HG03066 (cell line): ENCODE measurements around the gene HEMGN.
"Not testable (repeated sequence)": the region's sequence is repeated elsewhere in the genome, so short reads cannot be mapped to it uniquely, and the experiment has no call there.

Source experiments
- ATAC-seq: cut with Tn5 transposase; IDR thresholded peaks from one replicate; pipeline ENCODE4 v1.9.1; 2021; ENCODE audit warnings: low read depth; ENCODE audit not compliant: unreplicated experiment

The HEMGN gene

DNA sequence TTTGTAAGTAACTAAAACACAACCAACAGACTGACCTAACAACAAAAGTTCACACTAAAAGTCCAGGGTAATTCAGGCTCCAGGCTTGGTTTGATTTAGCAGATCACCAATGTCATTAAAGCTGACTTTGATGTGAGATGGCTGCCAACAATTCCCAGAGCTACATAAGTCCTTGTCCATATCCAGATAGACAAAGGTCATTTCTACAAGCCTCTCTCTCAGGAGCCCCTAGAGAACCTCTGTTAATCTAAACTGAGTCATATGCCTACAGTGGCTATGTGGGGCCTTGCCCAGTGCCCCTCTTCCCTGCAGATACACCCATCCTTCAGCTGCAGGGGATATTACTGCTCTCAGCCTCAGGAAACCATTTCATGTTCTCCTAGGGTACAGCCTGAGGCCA is 26.9 kb upstream of the HEMGN start:
- no peak for ATAC-seq

DNA sequence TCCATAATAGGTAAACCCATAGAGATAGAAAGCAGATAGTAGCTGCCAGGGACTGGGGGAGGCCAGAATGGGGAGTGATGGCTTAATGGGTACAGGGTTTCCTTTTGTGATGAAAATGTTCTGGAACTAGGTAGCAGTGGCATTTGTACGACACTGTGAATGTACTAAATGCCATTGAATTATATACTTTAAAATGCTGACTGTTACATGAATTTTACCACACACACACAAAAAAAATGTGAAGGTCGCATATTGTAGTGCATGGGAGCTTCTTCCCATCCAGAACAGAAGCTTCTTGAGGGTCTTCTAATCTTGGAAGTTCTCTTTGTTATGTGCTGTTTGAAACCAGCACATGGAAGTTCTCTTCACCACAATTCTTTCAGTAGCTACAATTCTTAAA is 25.3 kb upstream of the HEMGN start:
- ATAC-seq, result no peak

DNA sequence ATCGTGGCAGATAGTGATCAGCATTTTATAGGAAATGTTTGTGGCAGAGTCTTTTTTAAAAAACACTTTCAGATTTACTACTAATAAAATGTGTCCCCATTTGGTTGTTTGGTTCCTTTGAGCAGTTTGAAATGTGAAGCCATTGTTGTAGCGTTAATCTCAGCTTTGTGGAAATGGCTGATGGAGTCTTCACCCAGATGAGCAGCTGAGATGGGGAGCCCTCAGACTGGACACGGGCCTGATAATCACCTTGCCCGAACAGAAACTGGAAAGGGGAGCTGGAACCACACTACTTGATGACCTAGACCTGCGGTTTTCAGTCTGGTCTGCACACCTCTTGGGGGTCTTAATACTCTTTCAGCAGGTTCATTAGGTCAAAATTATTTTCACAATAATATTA is 24.6 kb upstream of the HEMGN start:
- no peak for ATAC-seq

DNA sequence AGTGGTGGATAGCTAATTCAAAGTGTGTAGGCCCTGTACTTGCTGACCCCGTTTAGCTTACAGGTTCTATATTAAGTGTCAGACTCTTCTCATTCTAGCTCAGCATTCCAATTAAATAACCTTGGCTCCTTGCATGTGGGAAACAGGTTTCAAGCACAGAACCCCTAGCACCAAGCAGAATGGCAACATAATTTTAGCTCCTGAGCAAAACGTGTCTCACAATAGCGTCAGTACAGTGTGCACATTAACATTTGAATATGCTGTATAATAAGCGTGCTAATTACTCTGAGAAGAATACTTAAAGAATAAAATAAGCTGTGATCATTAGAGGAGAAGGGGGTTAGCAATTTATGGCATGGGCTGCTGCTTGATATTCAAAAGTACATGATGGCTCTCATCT is 24.2 kb upstream of the HEMGN start:
- no peak for ATAC-seq

DNA sequence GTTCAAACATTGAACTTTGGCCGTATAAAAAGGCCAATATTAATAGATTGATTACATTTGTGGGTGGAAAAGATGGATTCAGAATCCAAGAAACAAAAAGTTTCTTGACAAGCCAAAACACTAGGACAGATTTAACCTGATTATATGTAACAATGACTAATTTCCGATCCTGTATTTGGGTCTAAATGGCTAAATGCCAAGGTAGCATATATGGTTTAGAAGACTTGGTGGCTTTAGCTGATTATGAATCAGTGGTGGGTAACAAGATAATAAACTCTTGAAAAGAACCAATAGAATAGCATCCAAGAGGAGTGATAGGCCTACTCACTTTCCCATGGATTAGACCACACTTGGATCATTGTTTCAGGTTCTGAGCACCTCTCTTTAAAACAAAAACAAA is 23.4 kb upstream of the HEMGN start:
- ATAC-seq, result no peak

DNA sequence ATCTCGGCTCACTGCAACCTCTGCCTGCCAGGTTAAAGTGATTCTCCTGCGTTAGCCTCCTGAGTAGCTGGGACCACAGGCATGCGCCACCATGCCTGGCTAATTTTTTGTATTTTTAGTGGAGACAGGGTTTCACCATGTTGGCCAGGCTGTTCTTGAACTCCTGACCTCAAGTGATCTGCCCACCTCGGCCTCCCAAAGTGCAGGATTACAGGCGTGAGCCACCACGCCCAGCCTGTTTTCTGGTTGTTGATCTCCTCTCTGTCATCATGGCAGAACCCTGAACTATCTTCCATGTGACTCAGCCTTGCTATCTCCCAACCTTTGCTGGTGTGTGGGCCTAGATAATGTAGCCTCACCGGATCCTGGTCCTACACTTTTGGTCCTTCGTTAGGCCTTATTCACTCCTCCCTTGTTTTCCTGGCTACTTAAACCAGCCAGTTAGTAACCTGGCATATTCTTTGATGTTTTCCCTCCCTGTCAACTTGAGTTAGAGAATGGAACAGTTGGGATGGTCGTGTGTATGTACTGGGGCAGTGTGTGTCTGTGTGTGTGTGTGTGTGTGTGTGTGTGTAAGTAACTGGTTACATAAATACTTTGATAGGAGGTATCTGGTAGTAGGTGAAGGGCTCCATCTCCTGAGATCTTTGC is 22.8 kb upstream of the HEMGN start:
- not testable (repeated sequence) for ATAC-seq

DNA sequence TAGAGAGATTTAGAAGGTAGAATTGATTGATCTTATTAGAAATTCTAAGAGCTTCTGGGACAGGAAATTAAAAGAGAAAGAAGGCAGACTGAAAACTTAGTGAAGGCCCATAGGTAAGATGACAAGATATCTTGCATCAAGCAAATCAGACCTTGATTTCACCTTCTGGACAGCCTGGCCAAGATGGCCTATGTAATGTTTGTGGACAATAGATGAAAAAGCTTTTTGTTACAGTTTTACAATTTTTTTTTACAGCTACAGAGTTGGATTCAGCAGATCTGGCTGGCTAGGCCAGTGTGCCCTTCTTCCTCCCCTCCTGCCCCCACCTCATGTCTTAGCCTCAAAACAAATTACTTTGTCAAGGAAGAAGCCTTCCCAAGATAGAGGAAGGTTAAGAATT is 21.6 kb upstream of the HEMGN start:
- ATAC-seq, result no peak

DNA sequence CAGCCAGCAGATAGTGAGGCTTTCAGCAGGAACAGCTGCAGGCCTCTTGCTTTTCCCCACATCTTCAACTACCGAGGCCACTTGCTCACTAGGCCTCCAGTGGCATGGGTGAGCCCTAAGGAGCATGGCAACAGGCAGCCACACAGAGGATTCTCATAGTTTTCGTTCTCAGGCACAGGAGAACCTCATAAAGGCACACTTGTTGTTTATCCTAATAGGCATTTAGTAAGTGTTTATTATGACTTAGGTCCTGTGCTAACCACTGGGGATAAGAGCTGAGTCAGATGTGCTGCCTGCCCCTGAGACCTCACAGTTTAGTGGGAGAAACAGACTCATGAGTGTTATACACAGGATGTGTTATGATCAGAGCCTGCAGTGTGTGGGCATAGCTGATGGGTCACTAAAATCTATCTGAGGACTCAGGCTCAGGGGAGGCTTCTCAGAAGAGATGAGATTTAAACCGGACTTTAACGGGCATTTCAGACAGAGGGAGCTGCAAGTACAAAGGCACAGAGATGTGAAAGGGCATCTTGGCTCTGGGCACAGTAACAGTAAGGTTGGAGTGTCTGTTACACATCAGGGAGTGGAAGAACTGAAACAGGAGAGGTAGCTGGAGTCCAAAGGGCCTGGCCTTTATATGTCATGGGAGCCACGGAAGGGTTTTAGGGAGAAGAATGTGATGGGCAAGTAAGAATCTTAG is 21.0 kb upstream of the HEMGN start:
- no peak for ATAC-seq

DNA sequence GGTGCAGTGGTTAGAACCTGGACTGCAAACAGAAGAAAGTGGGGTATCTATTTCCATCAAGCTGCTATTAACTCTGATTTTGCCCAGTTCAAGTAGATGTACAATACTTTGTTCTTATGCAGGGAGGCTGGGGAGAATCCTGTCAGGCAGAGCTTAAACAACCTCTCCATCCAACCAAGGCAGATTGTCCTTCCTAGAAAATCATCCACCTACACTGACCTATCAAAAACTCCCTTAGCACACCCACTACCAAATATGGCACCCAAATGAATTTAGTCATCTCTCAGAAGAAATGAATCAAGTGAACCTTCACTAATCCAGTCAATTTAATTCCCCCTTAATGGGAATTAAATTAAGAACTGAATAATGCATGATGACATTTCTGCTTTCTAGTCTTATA is 18.4 kb upstream of the HEMGN start:
- no peak for ATAC-seq

DNA sequence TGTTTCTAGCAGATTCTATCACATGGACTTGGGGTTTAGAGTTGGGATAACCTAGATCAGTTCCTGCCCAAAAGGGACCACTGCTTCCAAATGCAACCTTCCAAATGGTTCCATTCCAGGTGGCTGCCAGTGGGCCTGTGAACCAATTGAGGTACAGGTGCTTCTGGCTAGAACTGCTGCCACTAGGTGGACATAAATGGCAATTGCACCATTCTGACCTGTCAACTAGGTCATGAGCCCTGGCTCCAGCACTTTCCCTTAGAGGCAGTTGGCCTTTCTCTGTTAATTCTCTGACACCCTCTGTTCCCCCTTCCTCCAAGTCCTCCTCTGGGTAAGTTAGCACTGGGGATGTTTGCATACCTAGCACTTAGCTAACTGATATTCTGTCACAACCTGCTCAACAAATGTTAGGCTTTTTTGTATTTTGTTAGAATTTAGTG is 16.6 kb upstream of the HEMGN start:
- no peak for ATAC-seq

DNA sequence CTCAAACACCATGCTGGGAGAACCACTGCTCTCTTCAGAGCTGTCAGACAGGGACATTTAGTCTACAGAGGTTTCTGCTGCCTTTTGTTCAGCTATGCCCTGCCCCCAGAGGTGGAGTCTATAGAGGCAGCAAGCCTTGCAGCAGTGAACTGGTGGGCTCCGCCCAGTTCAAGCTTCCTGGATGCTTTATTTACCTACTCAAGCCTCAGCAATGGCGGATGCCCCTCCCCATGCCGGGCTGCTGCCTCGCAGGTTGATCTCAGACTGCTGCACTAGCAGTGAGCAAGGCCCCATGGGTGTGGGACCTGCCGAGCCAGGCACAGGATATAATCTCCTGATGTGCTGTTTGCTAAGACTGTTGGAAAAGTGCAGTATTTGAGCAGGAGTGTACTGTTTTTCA is 12.9 kb upstream of the HEMGN start:
- not testable (repeated sequence) for ATAC-seq

DNA sequence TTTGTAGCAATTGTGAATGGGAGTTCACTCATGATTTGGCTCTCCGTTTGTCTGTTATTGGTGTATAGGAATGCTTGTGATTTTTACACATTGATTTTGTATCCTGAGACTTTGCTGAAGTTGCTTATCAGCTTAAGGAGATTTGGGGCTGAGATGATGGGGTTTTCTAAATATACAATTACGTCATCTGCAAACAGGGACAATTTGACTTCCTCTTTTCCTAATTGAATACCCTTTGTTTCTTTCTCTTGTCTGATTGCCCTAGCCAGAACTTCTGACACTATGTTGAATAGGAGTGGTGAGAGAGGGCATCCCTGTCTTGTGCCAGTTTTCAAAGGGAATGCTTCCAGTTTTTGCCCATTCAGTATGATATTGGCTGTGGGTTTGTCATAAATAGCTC is 9.1 kb upstream of the HEMGN start:
- not testable (repeated sequence) for ATAC-seq

DNA sequence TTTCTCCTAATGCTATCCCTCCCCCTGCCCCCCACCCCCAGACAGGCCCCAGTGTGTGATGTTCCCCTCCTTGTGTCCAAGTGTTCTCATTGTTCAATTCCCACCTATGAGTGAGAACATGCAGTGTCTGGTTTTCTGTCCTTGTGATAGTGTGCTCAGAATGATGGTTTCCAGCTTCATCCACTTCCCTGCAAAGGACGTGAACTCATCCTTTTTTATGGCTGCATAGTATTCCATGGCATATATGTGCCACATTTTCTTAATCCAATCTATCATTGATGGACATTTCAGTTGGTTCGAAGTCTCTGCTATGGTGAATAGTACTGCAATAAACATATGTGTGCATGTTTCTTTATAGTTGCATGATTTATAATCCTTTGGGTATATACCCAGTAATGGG is 7.5 kb upstream of the HEMGN start:
- not testable (repeated sequence) for ATAC-seq

DNA sequence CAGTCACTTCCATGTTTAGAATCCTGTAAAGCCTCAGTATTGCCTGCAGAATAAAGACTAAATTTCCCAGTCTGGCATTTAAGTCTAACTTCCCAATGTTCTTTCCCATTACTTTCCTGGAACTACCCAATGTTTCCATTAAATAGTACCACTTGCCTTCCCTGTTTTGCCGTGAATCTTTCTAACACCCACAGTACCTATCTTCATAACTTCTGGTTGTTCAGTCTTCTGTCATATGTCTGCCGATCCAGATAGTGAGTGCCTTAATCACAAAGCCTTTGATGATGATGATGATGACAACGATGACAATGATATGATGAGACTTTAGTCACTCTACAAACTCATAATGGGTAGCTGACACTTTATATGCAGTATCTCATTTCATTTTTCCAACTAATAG is 6.6 kb upstream of the HEMGN start:
- ATAC-seq, result no peak

DNA sequence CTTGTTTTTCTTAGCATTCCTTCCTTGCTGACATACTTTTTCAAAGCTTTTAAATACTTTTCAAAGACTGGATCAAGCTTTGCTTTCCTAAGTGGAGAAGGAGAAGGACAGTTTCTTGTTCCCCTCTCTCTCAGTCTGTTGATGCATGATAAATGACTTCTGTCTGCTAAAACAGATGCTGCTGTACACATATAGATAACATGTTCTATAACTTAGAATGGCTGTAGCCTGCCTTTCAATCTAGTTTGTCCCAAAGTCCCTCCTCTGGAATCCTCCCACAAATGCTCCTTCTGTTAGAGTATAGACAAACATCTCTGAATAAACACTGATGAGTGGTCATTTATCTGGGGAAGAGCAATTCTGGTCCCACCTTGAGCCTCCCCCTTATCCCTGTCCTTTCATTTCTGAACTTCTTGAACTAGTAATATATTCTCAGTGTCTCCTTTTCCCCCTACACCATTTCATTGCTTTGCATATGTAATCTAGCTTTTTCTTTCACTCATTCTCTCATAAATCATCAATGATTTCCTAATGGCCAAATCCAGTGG is 5.4 kb upstream of the HEMGN start:
- no peak for ATAC-seq

DNA sequence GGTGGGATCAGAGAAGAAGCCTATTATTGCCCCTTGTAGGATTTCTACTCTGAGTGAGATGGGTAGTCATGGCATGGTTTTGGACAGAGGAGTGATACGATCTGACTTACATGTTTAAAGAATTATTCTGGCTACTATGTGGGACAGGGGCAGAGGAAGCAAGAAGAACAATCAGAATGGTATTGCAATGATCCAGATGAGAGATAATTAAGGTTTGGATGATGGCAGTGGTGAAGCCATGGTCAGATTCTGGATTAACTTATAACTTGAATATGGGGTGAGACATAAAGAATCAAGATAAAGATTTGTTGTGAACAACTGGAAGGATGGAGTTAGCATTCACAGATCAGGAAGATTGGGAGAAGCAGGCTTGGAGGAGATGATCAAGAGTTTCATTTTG is 3.4 kb upstream of the HEMGN start:
- no peak for ATAC-seq

DNA sequence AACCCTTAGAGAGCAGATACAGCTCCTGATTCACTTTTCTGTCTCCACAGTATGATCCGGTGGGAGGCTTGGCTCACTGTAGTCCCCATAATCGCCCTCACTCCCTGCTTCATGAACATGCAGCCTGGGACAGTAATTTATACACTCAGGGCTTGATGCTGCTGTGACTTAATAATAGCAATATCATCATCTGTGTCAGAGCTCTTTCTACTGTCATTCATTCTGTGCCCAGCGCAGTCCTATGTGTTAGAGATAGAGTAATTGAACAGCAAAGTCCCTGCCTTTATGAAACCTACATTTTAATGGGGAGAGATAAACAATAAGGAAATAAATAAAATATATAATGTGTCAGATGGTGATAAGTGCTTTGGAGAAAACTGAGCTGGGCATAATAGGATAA is 2.8 kb upstream of the HEMGN start:
- no peak for ATAC-seq

DNA sequence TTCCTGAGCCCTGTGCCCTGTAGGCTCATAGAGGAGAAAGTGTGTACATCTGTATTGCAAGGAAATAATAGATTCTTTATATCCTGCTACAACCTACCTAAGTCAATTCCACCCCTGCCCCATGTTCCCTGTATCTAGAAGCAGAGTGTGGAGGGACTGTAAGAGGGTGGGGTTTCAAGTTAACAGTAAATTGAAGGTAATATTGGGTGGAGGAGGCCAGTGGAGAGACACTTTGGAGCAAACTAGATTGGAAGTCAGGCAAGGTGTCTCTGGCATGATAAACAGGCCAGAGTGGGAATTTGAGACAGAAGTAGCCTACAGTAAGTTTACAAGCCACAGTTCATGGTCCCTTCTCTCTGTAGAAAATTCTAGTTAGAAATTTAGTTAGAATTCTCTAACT is 2.3 kb upstream of the HEMGN start:
- no peak for ATAC-seq

DNA sequence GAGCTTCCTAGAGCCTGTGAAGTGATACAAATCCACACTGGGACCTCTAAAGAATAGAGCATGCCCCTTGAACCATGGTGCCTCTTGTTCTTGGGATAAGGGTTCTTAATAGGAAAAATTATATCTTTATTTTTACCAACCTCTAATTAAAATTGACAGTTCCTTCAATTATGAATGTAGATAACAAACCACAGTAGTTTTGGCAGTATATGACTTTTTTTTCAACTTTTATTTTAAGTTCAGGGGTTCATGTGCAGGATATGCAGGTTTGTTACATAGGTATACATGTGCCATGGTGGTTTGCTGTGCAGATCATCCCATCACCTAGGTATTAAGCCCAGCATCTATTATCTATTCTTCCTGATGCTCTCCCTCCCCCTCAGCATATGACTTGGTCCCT is 974 bp downstream of the HEMGN start:
- ATAC-seq, result no peak

DNA sequence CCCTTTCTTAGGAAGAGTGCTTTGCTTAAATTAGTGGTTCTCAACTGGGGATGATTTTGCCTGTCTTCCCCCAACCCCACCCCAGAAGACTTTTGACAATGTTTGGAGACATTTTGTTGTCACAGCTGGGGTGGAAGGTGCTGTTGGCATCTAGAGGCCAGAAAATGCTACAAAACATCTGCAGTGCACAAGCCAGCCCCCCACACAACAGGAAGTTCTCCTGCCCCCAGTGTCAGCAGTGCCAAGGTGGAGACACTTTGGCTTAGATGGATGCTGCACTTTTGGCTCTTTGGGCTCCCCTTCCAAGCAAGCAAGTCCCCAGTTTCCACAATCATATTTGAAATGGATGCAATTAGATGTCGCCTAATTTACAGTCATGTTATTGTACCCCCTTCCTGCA is 2.7 kb downstream of the HEMGN start:
- no peak for ATAC-seq

DNA sequence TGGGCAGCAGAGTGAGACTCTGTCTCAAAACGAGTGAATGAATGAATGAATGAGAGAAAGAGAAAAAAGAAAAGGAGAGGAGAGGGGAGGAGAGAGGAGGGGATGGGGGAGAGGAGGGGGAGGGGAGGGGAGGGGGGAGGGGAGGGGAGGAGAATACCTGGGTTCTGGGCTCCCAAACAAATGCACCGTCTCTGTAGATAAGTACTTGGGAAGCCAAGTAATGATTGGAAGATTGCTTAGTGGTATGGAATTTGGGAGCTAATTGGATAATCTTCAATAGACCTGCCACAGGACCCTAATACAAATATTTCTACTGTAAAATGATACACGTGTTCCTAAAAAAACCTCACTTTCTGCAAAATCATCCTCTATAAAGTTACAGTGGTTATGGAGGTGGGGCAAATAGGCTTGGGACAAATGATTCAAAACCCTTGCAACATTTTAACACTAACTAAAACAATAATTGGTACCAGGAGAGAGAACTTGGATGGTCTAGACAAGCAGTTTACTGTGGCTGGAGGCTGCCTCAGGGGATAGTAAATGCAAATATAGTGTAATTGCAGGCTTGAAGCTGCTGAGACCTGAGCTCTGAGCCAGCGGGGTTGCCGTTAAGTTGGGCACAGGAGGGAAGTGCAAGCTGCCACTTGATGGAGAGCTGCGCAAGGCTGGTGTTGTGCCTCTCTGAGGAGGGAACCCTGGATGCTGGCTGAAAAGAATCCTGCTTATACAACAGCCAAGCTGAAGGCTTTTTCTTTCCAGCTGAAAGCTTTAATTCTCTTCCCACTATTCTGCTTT is 3.5 kb downstream of the HEMGN start:
- no peak for ATAC-seq
